GM11168 (cell line): ENCODE measurements around the gene NRARP.

Source experiments
- in situ Hi-C: fragments of 300-500 bp; cut with MboI; formaldehyde crosslinking; loops from one replicate; pipeline ENCODE4 v1.12.0; 2022; ENCODE audit warnings: low sequenced_read_pairs; ENCODE audit not compliant: unreplicated experiment

Gene NRARP

DNA sequence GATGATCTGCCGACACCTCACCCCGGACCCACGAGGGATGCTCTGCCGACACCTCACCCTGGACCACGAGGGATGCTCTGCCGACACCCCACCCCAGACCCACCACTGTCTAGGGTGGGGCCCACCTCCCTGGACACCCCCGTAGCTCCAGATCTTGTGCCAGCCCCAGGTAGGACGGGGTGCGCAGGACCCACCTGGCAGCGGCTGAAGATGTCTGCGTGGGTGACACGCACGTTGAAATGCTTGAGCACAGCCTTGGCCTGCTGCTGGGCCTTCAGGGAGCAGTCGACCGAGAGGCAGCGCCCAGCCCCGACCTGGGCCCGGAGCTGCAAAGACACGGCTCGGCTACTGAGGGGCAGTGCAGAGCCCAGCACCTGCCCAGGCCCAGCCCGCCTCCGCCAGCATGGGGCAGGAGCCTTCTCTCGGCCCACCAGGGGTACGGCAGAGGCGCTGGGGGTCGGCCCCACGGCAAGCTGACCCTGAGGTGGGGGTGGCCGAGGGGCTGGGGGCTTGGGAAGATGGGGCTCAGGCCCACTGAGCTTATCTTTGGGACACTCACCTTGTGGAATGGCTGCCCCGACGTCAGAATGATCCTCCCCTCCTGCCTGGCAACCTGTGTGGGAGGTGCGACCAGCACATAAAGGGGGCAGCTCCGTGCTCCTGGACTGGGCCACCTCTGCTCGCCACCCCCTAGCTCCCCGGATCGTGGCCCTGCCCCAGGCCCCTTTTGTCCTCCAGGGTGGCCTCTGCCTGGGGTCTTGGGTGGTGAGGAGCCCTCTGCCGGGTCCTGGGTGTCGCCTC is 21.7 kb upstream of the NRARP start:
- in situ Hi-C loops, result no loop called here

DNA sequence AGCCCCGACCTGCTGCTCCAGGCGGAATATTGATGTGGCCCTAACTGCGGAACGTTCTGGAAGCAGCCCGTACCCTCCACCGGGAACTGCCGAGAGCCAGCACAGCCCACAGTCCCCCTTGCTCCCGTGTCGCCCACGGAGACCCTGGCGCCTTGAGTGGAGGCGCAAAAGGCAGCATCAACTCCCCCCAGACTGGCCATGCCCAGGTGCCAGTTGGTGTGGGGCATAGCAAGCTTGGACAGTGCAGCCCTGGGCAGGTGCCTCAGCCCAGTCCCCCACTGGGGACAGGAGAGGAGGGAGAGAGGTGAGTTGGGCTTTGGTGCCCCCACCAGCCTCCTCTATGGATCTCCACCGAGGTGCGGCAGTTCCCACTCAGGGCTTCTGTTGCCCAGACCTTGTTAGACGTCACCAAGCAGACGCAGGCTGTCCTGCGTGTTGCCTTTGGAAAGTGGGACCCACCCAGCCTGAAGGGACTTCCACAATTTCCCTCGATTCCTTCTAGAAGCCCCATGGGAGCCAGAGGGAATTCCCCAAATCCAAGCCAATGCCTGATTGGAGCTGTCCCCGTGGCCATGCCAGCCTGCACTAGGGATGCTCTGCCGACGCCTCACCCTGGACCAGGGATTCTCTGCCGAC is 19.8 kb upstream of the NRARP start:
- in situ Hi-C loops, result no loop called here

DNA sequence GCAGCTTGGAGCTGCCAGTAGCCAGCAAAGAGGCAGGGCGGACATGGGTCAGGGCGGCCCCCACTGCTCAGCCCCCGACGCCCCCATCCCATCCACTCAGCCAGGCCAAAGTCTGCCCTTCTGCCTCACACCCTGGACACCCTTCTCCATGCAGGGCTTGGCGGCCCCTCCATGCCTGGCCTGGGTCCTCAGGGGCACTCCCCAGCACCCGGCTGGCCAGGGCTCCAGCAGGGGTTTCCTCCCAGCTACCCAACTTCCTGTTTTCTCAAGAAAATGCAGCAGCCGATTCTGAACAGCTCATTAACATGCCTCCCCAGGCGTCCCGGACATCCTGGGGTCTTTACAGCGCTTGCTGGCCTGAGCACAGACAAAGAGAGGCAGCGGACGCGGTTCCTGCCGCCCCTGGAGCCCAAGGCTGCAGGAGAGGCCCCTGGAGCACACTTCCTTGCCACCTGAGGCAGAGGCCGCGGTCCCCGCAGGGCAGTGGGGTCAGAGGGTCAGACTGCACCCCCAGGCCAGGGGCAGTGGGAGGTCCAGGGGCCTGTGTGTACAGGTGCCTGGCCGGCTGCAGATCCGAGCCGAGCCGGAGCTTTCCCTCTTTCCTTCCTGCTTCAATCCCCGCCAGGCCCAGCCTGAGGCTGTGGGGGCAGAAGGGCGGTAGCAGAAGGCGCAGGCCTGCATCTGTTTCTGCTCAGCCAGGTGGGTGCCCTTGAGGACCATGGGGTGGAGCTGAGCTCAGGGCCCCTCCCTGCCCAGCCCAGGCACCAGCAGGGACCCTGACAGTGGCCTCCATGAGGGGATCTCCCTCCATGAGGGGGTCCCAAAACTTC is 18.7 kb upstream of the NRARP start:
- in situ Hi-C loops, result no loop called here

DNA sequence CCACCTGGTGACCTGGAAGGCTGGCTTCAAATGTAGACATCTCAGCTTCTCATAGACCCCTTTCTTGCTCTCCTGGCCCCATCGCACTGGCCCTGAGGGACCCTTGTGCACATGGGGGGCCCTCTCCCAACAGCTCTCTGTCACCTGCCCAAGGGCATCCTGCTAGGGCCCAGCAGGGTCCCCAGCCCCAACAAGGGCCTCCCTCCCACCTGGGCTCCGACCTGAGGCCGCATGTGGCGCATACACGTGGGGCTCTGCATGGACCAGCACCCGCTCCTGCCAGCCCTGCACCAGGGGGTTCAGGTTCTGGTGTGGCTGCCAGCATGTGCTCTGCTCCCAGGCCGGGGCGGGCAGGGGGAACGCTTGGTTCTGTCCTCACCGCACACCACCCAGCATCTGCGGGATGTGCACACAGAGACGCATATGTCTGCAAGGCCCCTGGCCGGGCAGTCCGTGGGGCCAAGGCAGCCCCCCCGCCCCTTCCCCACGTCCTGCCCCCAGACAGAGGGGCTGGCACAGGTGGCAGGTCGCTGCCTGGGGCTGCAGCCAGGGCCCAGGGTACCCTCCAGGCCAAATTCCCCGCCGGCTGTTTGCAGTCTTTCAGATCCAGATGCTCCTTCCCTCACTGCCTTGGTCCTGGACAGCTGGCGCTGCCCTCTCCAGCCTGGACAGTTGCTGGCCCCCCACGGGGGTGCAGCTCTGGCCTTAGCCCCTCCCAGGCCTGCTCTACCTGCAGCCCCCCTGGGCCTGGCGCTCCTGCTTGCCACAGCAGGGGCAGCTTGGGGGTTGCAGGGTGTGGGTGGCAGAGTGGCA is 17.9 kb upstream of the NRARP start:
- in situ Hi-C loops, result no loop called here

DNA sequence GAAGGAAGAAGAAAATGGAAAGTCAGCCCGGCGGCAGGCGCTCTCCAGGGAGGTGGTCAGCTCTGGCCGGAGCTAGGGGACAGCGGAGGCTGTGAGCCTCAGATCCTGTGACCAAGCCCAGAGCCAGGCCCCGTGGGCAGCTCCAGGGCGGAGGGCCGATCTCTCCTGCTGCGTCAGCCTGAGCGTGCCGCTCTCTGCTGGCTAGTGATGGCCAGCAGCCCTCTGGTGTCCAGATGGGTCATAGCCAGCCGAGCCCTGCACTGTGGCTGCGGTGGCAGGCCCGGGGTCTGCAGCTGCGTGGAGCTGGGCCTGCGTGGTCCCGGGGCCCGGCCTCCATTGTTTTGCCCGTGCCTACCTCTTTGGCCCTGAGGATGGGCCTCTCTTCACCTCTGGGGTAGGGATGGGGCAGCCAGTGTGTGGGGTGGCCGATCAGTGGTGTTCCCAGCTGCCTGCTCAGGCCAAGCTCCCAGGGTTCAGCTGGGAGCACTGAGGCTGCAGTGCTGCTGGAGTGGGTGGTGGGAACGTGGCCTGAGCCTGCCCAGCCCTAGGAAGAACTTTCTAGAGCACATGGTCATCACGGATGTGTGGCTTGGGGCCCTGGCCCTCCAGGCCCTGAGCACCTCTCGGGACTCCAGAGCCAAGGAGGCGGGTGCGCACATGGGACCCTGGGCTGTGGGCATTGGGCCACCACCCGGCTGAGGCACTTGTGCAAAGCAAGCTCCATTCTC is 17.1 kb upstream of the NRARP start:
- in situ Hi-C loops, result no loop called here

DNA sequence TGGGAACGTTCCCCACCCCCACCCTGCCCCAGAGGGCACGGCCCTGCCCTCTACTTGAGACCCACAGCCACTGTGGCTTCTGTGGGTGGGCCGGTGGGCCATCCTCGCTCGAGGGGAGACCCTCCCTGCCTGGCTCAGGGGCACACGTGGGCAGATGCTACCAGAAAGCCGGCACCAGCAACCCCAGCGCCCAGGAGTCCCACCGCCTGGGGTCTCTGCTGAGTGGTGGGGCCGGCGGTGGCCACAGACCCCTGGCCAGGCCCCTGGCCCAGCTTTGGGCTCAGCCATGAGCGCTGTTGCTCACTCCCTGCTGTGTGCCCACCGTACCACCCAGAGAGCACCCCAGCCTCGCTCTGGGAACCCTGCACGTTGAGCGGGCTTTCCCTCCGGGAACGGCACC is 16.5 kb upstream of the NRARP start:
- in situ Hi-C loops, result no loop called here

DNA sequence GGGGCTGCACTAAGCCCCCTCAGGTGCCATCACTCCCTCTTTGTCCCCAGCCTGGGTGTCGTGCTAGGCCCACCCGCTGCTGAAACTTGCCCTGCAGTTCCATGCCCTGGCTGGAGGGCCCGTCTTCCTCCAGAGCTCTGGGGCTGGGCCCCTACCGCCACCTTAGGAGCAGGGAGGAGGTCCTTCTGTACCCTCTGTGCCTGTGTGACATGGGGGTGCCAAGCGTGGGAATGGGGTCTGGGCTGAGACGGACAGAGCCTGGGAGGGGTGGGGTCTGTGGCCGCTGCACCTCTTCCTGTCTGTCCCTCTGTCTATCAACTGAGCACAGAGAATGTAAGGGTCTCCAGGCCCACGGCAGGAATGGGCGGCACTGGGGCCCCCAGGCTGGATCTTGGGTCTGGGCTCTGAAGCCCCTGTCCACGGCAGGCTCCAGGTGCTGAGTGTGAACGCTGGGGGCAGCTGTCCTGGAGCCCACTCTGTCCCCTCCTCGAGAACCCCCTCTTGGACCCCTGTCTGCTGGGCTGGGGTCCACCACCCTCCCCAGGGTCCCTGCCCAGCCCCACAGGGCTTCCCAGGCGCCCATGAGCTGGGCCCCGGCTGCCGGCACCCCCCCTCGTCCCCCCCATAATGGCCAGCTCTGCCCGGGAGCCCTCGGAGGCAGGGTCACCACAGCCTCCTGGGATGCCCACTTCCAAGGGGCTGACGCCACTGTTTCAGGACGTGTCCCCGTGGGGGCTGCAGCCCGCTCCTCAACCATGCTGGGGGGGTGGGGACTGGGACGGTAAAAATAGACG is 15.8 kb upstream of the NRARP start:
- in situ Hi-C loops, result no loop called here

DNA sequence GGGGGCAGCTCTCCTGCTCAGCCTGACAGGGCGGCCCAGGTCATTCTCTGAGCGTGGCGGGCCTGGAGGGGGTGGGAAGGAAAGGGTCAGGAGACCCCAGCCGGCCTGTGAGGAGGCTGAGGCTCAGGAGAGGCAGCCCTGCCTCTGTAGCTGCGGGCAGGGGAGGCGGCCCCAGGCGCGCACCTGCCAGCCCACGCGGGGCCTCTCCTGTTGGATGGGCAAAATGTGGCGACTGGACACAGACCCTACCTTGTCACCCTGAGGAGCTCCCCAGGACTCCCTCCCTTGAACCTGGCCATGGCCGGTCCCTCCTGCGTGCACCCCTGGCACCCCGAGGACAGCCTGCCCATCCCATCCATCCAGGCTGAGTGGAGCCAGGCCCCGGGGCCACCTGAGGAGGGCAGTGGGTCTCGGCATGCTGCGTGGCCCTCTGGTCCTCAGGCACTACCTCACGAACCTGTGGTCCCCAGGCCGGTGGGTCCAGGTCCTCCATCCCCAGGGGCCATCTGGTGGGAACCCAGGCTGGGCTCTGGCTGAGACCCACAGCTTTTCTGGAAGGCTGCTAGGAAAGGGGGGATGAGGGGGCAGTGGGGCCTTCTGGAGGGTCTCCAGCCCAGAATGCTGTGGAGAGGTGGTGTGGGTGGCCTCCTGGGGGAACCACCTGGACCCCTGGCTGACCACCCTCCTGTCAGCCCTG is 15.1 kb upstream of the NRARP start:
- in situ Hi-C loops, result no loop called here

DNA sequence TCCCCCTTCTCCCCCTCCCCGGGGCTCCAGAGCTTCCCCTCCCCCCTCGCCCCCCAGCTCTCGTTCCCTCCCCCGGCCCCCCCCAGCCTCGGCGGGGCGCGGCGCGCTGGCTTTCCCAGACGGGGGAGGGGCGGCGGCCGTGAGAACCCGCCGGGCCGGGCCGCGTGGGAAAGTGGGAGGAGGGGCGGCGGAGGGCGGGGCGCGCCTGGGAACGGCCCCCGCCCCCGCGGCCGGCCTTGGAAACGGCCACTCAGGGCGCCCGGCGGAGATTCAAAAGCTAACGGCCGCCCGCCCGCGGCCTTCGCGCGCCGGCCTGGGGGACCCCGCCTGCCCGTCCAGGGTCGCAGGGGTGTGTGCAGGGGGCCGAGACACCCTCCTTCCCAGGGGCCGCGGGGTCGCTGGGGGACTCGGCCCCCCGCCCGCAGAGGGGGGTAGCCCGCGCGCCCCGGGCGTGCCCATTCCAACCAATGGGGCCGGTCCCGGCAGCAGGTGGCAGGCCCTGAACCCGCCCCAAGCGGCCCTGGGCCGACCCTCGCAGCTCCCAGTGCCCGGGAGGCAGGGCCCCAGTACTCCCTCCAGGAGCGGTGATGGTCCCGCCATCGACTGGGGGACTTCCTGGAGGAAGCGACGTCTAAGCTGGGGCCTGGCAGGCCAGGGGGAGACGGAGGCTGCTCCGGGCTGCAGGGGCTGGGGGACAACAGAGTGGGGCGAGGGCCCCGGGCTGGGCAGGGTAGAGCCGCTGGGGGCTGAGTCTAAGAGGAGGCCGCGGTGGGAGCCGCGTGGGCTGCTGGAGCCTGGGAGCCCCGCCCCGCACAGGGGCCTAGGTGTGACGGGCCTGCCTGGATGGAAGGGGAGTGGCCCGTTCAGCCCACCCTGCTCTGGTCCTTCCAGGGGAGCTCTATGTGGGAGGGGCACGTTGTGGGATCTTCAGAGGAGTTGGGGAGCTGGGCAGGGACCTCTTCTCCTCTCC is 14.2 kb upstream of the NRARP start:
- in situ Hi-C loops, result no loop called here

DNA sequence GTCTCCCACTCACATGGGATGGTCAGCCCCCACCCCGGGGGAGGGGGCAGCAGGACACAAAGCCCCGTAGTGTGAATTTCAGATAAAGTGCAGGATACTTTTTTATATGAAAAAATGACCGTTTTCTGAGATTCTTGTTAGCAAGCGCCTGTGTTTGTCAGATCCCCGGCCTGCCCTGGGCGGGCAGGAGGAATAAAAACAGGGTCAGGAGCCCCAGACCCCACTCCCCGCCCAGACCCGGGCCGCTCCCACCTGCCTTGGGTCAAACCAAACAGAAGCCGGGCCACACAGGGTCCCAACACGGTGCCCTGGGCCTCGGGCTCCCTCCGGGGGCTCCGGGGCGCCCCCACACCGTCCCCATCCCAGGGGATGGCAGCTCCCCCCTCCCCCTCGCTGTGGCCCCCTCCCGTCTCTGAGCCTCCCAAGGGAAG is 13.5 kb upstream of the NRARP start:
- in situ Hi-C loops, result no loop called here

DNA sequence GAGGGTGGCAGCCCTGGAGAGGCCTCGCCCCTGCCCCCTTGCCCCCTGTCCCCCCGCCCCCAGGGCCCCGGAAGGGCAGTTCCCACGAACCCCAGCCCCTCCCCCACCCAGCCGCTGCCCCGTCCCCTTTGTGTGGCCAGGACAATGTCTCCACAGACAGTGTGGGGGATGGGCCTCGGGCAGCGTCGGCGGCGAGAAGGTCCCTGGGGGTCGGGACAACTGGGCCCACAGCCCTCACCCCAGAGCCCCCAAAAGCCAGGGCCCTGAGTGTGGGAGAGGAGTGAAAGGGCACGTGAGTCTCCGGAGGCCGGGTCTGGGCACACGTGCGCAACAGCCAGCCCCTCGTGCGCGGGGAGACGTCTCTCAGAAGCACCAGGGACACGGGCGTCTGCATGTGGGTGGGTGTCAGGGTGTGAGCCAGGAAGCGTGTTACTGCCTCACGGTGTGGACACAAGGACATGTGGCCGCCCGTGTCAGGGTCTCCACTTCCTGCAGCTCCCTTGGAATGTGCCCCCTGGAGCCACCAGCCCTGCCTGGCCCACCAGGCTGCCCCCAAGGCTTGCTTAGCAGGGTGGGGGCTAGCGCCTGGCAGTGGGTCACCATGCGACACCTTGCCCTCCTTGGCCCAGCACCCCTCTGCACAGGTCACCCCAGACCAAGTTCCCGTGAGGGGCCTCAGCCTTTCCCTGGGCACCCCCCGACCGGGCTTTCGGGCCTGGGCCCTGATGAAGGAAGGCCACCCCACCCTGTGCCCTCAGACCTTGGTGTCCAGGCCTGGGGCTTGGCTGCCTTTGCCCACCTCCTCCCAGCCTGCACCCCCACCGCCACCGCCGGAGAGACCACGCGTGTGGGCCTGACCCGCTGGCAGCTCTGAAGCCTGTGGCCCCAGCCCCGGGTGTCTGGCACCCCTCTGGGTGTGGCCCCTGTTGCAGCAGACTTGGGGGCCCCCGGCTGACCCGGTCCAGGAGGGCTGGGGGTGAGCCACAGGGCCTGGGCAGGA is 12.8 kb upstream of the NRARP start:
- in situ Hi-C loops, result no loop called here

DNA sequence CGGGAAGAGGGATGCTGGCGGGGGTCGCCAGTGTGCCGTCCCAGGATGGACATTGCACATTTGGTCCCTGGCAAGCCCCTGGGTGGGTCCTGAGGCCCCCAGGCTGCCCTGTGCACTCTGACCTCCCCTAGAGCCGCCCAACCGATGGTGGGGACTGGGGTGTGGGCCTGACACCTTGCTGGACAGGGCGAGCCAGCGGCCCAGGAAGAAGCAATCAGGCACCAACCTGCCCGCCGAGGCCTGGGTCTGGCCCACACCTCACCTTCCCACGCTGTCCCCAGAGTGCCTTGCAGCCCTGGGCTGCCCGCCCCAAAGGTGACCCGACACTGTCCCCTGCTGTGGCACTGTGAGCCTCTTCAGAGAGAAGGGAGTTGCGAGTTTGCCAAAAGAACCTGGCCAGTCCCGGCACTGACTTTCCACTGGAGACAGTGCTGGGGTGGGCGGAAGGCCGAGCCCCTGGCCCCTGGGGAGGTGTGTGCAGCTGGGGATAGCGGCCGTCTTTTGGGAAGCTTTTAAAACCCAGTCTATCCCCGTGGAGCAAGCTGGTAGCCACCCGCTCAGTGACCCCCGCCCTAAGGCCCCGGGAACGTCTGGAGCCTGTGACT is 12.0 kb upstream of the NRARP start:
- in situ Hi-C loops, result no loop called here

DNA sequence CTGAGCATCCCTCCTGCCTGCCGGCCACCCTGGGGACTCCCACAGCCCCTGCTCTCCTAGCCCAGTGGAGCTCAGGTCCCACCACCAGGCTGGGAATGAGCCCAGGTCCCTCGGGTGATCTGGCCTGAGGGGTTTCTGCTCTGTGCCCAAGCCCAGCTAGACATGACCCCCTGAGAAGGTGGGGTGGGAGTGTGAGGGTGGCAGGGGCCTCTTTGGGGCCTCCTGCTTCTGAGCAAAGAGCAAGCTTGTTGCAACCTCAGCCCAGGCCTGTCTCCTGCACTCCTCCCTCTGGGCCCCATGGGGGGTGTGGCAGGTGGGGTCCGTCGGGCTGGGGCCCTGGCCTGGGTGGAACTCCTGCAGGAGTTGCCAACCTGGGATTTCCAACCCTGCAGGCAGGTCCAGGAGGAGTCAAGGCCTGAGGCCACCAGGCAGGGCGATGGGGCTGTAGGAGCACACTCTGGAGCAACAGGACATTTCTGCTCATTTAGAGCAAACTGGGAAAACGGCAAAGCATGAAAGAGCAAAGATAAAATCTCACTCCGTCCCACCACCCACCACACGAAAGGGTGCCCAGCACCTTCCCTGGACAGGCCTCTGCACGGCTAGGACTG is 11.4 kb upstream of the NRARP start:
- in situ Hi-C loops, result no loop called here

DNA sequence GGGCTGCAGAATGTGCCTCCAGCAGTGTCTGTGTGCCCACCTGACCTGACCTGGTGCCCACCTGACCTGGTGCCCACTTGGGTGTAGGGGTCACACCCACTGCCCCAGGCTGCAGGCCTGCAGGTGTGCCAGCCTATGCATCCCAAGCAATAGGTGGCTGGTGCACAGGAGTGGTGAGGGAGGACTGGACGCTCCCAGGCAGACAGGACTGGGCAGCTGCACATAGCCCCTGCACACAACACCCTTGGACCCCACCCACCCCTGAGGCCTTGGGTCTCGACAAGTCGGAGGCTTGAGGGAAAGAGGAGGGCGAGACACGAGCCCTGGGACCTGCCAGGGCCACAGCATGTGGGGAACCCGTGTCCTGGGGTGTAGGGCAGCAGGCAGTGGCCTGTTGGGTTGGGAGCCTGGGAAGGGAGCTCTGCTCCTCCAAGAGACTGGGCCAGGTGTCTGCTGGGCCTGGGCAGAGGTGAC is 10.8 kb upstream of the NRARP start:
- in situ Hi-C loops, result no loop called here
